Activated CD4-positive, alpha-beta T cell treated with anti-CD3 and anti-CD28 coated beads, Interleukin-2, amount 50 U/mL, for 24 hours (primary cell): ENCODE data around the gene ALG14.

Experiments
- DNase-seq, 2 donors: peaks; one replicate each; pipeline ENCODE4 v3.0.0-alpha.2; 2020; ENCODE audit warnings: low read depth in 1 of 2, low spot score in 1 of 2

Gene ALG14

GRCh38 chr1:94986783-94987182, 86.0 kb downstream of the ALG14 start:
- no peak for DNase-seq

- no peak for DNase-seq
These were observed 89.5 kb downstream of the ALG14 start for GRCh38 chr1:94983171-94983739.

- DNase-seq, result no peak
These were observed 90.4 kb downstream of the ALG14 start for GRCh38 chr1:94982398-94982797.

GRCh38 chr1:94981575-94981973, 91.2 kb downstream of the ALG14 start:
- no peak for DNase-seq

- DNase-seq, result no peak
These were observed 91.9 kb downstream of the ALG14 start for GRCh38 chr1:94980582-94981574.

GRCh38 chr1:94979656-94980581, 92.8 kb downstream of the ALG14 start:
- no peak for DNase-seq

- DNase-seq, result no peak
These were observed 93.6 kb downstream of the ALG14 start for GRCh38 chr1:94979131-94979530.

- DNase-seq, result no peak
These were observed 94.3 kb downstream of the ALG14 start for GRCh38 chr1:94978401-94978800.

- no peak for DNase-seq
These were observed 95.7 kb downstream of the ALG14 start for GRCh38 chr1:94976971-94977548.

- no peak for DNase-seq
These were observed 97.9 kb downstream of the ALG14 start for GRCh38 chr1:94974824-94975223.

- DNase-seq, result no peak
These were observed 98.5 kb downstream of the ALG14 start for GRCh38 chr1:94974241-94974640.

GRCh38 chr1:94973309-94973922, 99.3 kb downstream of the ALG14 start:
- no peak for DNase-seq

GRCh38 chr1:94971491-94971924, 101.2 kb downstream of the ALG14 start:
- no peak for DNase-seq

- DNase-seq, result no peak
These were observed 102.0 kb downstream of the ALG14 start for GRCh38 chr1:94970783-94971182.

GRCh38 chr1:94969137-94969536, 103.6 kb downstream of the ALG14 start:
- no peak for DNase-seq

- DNase-seq, result no peak
These were observed 106.7 kb downstream of the ALG14 start for GRCh38 chr1:94966033-94966432.

GRCh38 chr1:94963864-94964263, 108.9 kb downstream of the ALG14 start:
- no peak for DNase-seq

- peak; percentile 1 to 8 for DNase-seq
These were observed 110.1 kb downstream of the ALG14 start for GRCh38 chr1:94962409-94963265.

- no peak for DNase-seq
These were observed 110.8 kb downstream of the ALG14 start for GRCh38 chr1:94961988-94962387.

- DNase-seq, result no peak
These were observed 111.2 kb downstream of the ALG14 start for GRCh38 chr1:94961582-94961981.
